VCaP (cell line): ENCODE data around the gene PIP4K2A.

Experiments used
- H3K27ac ChIP-seq: fragments of 450-650 bp; 2 replicates; pipeline ENCODE4 v1.5.1; 2017
- TF ChIP-seq, protein P1 (sequence below): fragments of 450-650 bp; conservative IDR thresholded peaks from 2 replicates; pipeline ENCODE4 v1.5.1; 2017; ENCODE audit warnings: mild to moderate bottlenecking, moderate library complexity

Gene PIP4K2A

DNA sequence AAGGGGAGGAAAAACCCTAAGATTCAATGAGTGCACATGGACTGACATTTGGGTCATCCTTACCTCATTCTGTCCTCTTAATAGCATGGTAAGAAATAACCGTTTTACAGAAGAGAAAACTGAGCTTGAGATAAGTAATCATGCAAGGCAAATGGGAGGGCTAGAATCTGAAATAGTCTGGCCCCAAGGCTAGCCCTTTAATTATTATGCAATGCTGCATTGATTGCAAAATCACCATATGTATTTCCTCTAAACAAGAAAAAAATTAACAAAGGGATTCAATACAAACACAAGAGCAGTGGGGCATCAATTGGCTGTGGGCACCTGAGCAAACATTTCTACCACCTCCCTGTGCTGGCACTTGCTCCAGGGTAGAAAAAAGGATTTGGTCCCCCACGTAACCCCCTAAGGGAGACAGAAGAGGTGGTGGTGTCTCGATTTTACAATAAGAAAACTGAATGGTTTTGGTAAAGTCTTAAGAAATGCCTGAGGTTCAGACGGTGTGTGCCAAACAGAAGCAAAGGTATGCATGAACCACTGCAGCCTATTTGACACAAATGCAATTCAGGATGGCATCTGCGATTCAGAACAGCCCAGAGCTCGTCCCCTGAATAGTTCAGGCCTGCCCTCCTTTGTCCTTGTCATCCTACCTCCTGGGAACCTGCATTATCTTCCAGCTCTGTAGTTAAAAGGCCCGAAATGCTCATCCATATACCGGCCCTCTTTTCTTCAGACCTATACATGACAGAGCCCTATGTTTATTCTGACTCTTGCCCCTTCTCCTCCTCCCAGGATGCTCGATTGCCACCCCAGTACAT, 23.6 kb downstream of the PIP4K2A start:
- TF ChIP-seq, protein P1, sequence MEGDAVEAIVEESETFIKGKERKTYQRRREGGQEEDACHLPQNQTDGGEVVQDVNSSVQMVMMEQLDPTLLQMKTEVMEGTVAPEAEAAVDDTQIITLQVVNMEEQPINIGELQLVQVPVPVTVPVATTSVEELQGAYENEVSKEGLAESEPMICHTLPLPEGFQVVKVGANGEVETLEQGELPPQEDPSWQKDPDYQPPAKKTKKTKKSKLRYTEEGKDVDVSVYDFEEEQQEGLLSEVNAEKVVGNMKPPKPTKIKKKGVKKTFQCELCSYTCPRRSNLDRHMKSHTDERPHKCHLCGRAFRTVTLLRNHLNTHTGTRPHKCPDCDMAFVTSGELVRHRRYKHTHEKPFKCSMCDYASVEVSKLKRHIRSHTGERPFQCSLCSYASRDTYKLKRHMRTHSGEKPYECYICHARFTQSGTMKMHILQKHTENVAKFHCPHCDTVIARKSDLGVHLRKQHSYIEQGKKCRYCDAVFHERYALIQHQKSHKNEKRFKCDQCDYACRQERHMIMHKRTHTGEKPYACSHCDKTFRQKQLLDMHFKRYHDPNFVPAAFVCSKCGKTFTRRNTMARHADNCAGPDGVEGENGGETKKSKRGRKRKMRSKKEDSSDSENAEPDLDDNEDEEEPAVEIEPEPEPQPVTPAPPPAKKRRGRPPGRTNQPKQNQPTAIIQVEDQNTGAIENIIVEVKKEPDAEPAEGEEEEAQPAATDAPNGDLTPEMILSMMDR, result no peak
- no peak overlapping the region for H3K27ac ChIP-seq

DNA sequence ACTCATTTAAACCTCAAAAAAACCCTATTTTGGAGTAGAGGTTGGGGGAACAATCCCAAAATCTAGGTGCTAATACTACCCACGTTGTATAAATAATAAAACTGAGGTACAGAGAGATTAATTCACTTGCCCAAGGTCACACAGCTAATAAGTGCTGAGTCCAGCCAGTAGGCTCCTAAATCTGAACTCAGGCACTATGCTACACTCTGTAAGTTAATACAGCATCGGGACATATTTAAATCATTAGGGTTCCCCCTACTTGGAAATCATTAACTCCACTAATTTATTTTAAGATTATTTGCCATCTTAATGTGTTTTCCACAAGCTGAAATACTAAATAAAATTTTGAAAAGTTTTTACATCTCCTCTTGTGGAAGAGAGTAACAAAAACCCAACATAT, 24.2 kb downstream of the PIP4K2A start:
- H3K27ac ChIP-seq, result no peak overlapping the region

GRCh38 chr10:22686347-22686746, 28.0 kb downstream of the PIP4K2A start:
- TF ChIP-seq, protein P1, result no peak
- no peak overlapping the region for H3K27ac ChIP-seq

More for the DNA sequence above, 24.2 kb downstream of the PIP4K2A start:
- TF ChIP-seq, protein P1, result no peak

GRCh38 chr10:22685926-22686325, 28.5 kb downstream of the PIP4K2A start:
- TF ChIP-seq, protein P1, result no peak
- no peak overlapping the region for H3K27ac ChIP-seq

DNA sequence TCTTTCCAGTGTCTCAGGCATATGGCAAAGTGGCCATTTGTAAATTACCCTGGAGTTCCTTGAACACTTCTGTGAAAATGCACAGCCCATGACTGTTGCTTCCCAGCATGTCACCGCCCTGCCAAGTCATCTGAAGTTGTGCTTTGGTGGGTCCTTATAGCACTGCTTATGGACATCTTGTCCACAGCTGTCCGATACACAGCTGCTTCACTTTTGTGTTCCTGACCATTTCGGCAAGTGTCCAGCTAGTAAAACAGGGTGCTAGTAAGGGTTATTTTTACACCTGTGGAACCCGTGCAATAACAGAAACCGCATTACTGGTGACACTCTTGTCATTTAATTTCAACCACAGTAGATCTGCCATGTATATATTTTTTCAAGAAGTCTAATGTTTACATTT, 29.7 kb downstream of the PIP4K2A start:
- TF ChIP-seq, protein P1, result no peak
- no peak overlapping the region for H3K27ac ChIP-seq

DNA sequence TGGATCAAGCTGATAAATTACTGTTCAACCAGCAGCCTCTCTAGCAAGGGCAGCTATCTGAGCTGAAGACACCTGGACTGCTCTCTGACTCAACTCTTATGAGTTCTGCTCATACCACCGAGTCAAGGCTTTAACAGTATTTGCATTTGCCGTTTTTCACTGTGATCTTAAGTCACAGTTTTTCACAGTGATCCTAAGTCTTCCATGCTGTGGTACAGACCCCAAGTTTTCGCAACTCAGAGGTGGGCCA, 31.3 kb downstream of the PIP4K2A start:
- TF ChIP-seq, protein P1, result no peak
- no peak overlapping the region for H3K27ac ChIP-seq

- no peak overlapping the region for H3K27ac ChIP-seq
Measured at GRCh38 chr10:22682237-22683139, 31.9 kb downstream of the PIP4K2A start.

More at GRCh38 chr10:22682237-22683139, 31.9 kb downstream of the PIP4K2A start:
- TF ChIP-seq, protein P1, result no peak
